22Rv1 (cell line): Measurements from ENCODE around the gene VAMP7.
"Not testable (repeated sequence)": the region's sequence is repeated elsewhere in the genome, so short reads cannot be mapped to it uniquely, and the experiment has no call there.

ENCODE experiments used
- CTCF ChIP-seq: fragments of 450-650 bp; IDR thresholded peaks from 2 replicates; pipeline ENCODE4 v1.5.1; 2017; ENCODE audit warnings: mild to moderate bottlenecking
- ZFX ChIP-seq: fragments of 450-650 bp; IDR thresholded peaks from 2 replicates; pipeline ENCODE4 v1.6.1; 2017; ENCODE audit warnings: antibody characterized with exemption, borderline replicate concordance

- not testable (repeated sequence) for TF ChIP-seq CTCF, ZFX
Measured at GRCh38 chrX:155907661-155908060, 26.5 kb downstream of the VAMP7 start.
